ENCODE data around the gene TLE2. TPM values are rescaled to one million over a fixed set of nuclear protein-coding genes. Genes with fewer than 3 reads are reported as not detected.

Gene TLE2
- total RNA-seq, 2 experiments from 2014 or later: 1.2 to 1.6 TPM

DNA sequence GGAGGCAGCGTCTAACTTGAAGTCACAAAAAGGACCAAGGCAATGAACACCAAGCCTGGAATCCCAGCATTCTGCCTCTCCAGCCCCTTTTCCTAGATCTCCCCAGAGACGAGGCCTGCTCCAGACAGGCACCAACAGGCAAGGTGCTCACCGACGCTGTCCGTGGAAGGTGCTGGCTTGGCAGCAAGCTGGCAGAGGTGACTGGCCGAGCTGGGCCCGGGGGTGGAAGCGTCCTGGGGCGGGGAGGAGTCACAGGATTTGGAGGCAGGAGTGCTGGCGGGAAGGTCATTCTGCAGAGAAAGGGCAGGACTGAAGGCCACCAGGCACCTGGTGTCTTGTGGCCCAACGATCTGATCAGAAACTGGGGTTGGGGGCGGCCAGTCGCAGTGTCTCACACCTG, 18.2 kb downstream of the TLE2 start:
- H3K9me2 ChIP-seq (ENCODE audit: insufficient read depth, low read length): no peaks in the 10 kb centered on the region
- CTCF ChIA-PET (ENCODE audit: unreplicated experiment): no interaction called here
- POLR2A ChIA-PET: no interaction called here

DNA sequence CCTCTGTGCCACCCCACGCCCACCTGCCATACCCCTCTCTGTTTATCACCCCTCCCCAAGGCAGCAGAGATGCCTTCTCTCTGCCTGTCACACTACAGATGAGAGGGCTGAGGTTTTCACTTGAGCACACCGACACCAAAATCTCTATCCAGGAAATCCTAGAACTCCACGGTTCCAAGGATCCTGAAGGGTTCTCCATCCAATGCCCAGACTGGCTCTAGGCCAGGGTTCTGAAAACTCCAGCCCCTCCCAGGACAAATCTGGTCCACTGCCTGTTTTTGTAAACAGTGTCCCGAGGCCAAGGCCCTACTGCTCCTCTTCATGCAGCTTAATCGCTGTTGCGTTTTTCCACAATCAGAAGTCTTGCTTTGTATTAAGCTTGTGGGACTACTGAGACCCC, 20.1 kb downstream of the TLE2 start:
- no peaks in the 10 kb centered on the region for H3K9me3 ChIP-seq (ENCODE audit: low read length)
- no peak overlapping the region for H3K4me3 ChIP-seq (ENCODE audit: low read depth, low read length, poor library complexity, severe bottlenecking)
- H3K4me2 ChIP-seq (ENCODE audit: low read length): no peak overlapping the region
- H3K27ac ChIP-seq (ENCODE audit: low read depth, low read length, poor library complexity, severe bottlenecking): no peak overlapping the region
- TF ChIP-seq, protein P1, sequence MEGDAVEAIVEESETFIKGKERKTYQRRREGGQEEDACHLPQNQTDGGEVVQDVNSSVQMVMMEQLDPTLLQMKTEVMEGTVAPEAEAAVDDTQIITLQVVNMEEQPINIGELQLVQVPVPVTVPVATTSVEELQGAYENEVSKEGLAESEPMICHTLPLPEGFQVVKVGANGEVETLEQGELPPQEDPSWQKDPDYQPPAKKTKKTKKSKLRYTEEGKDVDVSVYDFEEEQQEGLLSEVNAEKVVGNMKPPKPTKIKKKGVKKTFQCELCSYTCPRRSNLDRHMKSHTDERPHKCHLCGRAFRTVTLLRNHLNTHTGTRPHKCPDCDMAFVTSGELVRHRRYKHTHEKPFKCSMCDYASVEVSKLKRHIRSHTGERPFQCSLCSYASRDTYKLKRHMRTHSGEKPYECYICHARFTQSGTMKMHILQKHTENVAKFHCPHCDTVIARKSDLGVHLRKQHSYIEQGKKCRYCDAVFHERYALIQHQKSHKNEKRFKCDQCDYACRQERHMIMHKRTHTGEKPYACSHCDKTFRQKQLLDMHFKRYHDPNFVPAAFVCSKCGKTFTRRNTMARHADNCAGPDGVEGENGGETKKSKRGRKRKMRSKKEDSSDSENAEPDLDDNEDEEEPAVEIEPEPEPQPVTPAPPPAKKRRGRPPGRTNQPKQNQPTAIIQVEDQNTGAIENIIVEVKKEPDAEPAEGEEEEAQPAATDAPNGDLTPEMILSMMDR (conservative IDR thresholded peaks at IDR 0.05; ENCODE audit: low read length): no peak
- TF ChIP-seq EZH2phosphoT487 (IDR thresholded peaks at IDR 0.05; ENCODE audit: borderline replicate concordance, low read depth, low read length): no peak
- H4K20me1 ChIP-seq (ENCODE audit: insufficient read depth, low read length): no peaks in the 10 kb centered on the region
- H3K9me2 ChIP-seq (ENCODE audit: insufficient read depth, low read length): no peaks in the 10 kb centered on the region
- BruUV-seq (replicated peaks): no TSS peak
- no peaks in the 10 kb centered on the region for H3K36me3 ChIP-seq (ENCODE audit: insufficient read depth, low read length)
- no peaks in the 10 kb centered on the region for H3K79me2 ChIP-seq (ENCODE audit: insufficient read depth, low read depth, low read length)
- ChIA-PET CTCF (ENCODE audit: unreplicated experiment) (no interaction called here), POLR2A (no interaction called here)
- intact Hi-C loops (cut with micrococcal nuclease; ENCODE audit: unreplicated experiment): no loop called here
- H2AFZ ChIP-seq (ENCODE audit: low read length): no peak overlapping the region
- DNase-seq (ENCODE audit: low spot score): no peak
- peaks cover 6% of the 10 kb centered on the region for H3K4me1 ChIP-seq (ENCODE audit: insufficient read depth, low read length, poor library complexity, severe bottlenecking)

More for the DNA sequence above, 18.2 kb downstream of the TLE2 start:
- BruUV-seq (replicated peaks): no TSS peak
- H3K36me3 ChIP-seq (ENCODE audit: insufficient read depth, low read length): no peaks in the 10 kb centered on the region
- H2AFZ ChIP-seq (ENCODE audit: low read length): no peak overlapping the region
- DNase-seq (ENCODE audit: low spot score): no peak
- no peaks in the 10 kb centered on the region for H3K79me2 ChIP-seq (ENCODE audit: insufficient read depth, low read depth, low read length)
- H3K4me3 ChIP-seq (ENCODE audit: low read depth, low read length, poor library complexity, severe bottlenecking): no peak overlapping the region
- no peak overlapping the region for H3K4me2 ChIP-seq (ENCODE audit: low read length)
- TF ChIP-seq EZH2phosphoT487 (IDR thresholded peaks at IDR 0.05; ENCODE audit: borderline replicate concordance, low read depth, low read length): no peak
- TF ChIP-seq, protein P1 (conservative IDR thresholded peaks at IDR 0.05; ENCODE audit: low read length): no peak
- peaks cover 6% of the 10 kb centered on the region for H3K4me1 ChIP-seq (ENCODE audit: insufficient read depth, low read length, poor library complexity, severe bottlenecking)
- H3K9me3 ChIP-seq (ENCODE audit: low read length): no peaks in the 10 kb centered on the region
- intact Hi-C loops (cut with micrococcal nuclease; ENCODE audit: unreplicated experiment): no loop called here
- no peaks in the 10 kb centered on the region for H4K20me1 ChIP-seq (ENCODE audit: insufficient read depth, low read length)
- no peak overlapping the region for H3K27ac ChIP-seq (ENCODE audit: low read depth, low read length, poor library complexity, severe bottlenecking)

DNA sequence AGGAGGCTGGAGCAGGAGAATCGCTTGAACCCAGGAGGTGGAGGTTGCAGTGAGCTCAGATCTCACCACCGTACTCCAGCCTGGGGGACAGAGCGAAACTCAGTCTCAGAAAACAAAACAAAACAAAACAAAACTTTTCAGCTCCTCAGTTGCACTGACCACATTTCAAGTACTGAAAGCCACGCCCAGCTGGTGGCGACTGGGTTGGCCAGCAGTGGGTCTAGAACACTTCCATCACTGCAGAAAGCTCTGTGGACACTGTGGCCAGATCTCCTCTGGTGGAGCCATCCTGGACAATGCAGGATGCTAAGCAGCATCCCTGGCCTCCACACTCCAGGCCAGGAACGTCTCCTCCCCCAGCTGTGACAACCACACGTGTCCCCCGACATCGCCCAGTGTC, 21.1 kb downstream of the TLE2 start:
- DNase-seq (ENCODE audit: low spot score): no peak
- CTCF ChIA-PET (ENCODE audit: unreplicated experiment): no interaction called here
- TF ChIP-seq, protein P1 (conservative IDR thresholded peaks at IDR 0.05; ENCODE audit: low read length): no peak
- TF ChIP-seq EZH2phosphoT487 (IDR thresholded peaks at IDR 0.05; ENCODE audit: borderline replicate concordance, low read depth, low read length): no peak
- no peak overlapping the region for H2AFZ ChIP-seq (ENCODE audit: low read length)
- peaks cover 6% of the 10 kb centered on the region for H3K4me1 ChIP-seq (ENCODE audit: insufficient read depth, low read length, poor library complexity, severe bottlenecking)
- BruUV-seq (replicated peaks): no TSS peak
- intact Hi-C loops (cut with micrococcal nuclease; ENCODE audit: unreplicated experiment): no loop called here
- H3K36me3 ChIP-seq (ENCODE audit: insufficient read depth, low read length): no peaks in the 10 kb centered on the region
- no peak overlapping the region for H3K27ac ChIP-seq (ENCODE audit: low read depth, low read length, poor library complexity, severe bottlenecking)
- H3K79me2 ChIP-seq (ENCODE audit: insufficient read depth, low read depth, low read length): no peaks in the 10 kb centered on the region
- H3K9me3 ChIP-seq (ENCODE audit: low read length): no peaks in the 10 kb centered on the region
- POLR2A ChIA-PET: no interaction called here
- no peaks in the 10 kb centered on the region for H4K20me1 ChIP-seq (ENCODE audit: insufficient read depth, low read length)
- H3K9me2 ChIP-seq (ENCODE audit: insufficient read depth, low read length): no peaks in the 10 kb centered on the region
- H3K4me2 ChIP-seq (ENCODE audit: low read length): no peak overlapping the region
- H3K4me3 ChIP-seq (ENCODE audit: low read depth, low read length, poor library complexity, severe bottlenecking): no peak overlapping the region
